ENCODE data around the gene TBCK. TPM values are rescaled to one million over a fixed set of nuclear protein-coding genes. Genes with fewer than 3 reads are reported as not detected.
"Not testable (repeated sequence)": the region's sequence is repeated elsewhere in the genome, so short reads cannot be mapped to it uniquely, and the experiment has no call there.

The TBCK gene
- total RNA-seq, 1 experiment from 2014 or later, result 9.2 TPM

- DNase-seq, result no peak
- no peak overlapping the region for H3K4me3 ChIP-seq
- no peaks in the 10 kb centered on the region for H3K9me3 ChIP-seq
- no peaks in the 10 kb centered on the region for H3K27me3 ChIP-seq
- no peaks in the 10 kb centered on the region for H3K36me3 ChIP-seq
These were observed 49.8 kb downstream of the TBCK start for GRCh38 chr4:106266201-106266600.

GRCh38 chr4:106264331-106264728, 51.7 kb downstream of the TBCK start:
- no peak for DNase-seq
- no peaks in the 10 kb centered on the region for H3K27me3 ChIP-seq
- no peaks in the 10 kb centered on the region for H3K36me3 ChIP-seq
- no peak overlapping the region for H3K4me3 ChIP-seq
- no peaks in the 10 kb centered on the region for H3K9me3 ChIP-seq

- DNase-seq, result no peak
These were observed 52.2 kb downstream of the TBCK start for GRCh38 chr4:106263594-106264330.

GRCh38 chr4:106261980-106262379, 54.0 kb downstream of the TBCK start:
- no peaks in the 10 kb centered on the region for H3K36me3 ChIP-seq
- no peaks in the 10 kb centered on the region for H3K9me3 ChIP-seq
- no peak for DNase-seq
- no peak overlapping the region for H3K4me3 ChIP-seq
- no peaks in the 10 kb centered on the region for H3K27me3 ChIP-seq

More at GRCh38 chr4:106263594-106264330, 52.2 kb downstream of the TBCK start:
- H3K27me3 ChIP-seq, result no peaks in the 10 kb centered on the region
- H3K4me3 ChIP-seq, result no peak overlapping the region
- H3K9me3 ChIP-seq, result no peaks in the 10 kb centered on the region
- H3K36me3 ChIP-seq, result no peaks in the 10 kb centered on the region

GRCh38 chr4:106258145-106259045, 57.6 kb downstream of the TBCK start:
- DNase-seq, result no peak
- Histone ChIP-seq H3K36me3 (no peaks in the 10 kb centered on the region), H3K27me3 (no peaks in the 10 kb centered on the region), H3K4me3 (no peak overlapping the region), H3K9me3 (no peaks in the 10 kb centered on the region)

- H3K9me3 ChIP-seq, result no peaks in the 10 kb centered on the region
- no peak overlapping the region for H3K4me3 ChIP-seq
- DNase-seq, result no peak
- H3K36me3 ChIP-seq, result no peaks in the 10 kb centered on the region
- H3K27me3 ChIP-seq, result no peaks in the 10 kb centered on the region
These were observed 59.8 kb downstream of the TBCK start for GRCh38 chr4:106256190-106256589.

- H3K9me3 ChIP-seq, result no peaks in the 10 kb centered on the region
- DNase-seq, result no peak
- no peaks in the 10 kb centered on the region for H3K36me3 ChIP-seq
- H3K27me3 ChIP-seq, result no peaks in the 10 kb centered on the region
- no peak overlapping the region for H3K4me3 ChIP-seq
These were observed 60.8 kb downstream of the TBCK start for GRCh38 chr4:106255195-106255594.

- Histone ChIP-seq H3K36me3 (0 out of 2 replicates have a peak, but pooled peaks cover 3% of the 10 kb centered on the region), H3K27me3 (no peaks in the 10 kb centered on the region), H3K4me3 (no peak overlapping the region), H3K9me3 (no peaks in the 10 kb centered on the region)
- no peak for DNase-seq
These were observed 62.5 kb downstream of the TBCK start for GRCh38 chr4:106253364-106254129.

GRCh38 chr4:106247600-106247999, 68.4 kb downstream of the TBCK start:
- no peak for DNase-seq
- no peak overlapping the region for H3K4me3 ChIP-seq
- H3K27me3 ChIP-seq, result no peaks in the 10 kb centered on the region
- H3K36me3 ChIP-seq, result peaks cover 3% of the 10 kb centered on the region; the same call in 1 of the 2 replicates
- H3K9me3 ChIP-seq, result no peaks in the 10 kb centered on the region

- Histone ChIP-seq H3K27me3 (no peaks in the 10 kb centered on the region), H3K4me3 (no peak overlapping the region), H3K9me3 (no peaks in the 10 kb centered on the region), H3K36me3 (peaks cover 3% of the 10 kb centered on the region; the same call in 1 of the 2 replicates)
- DNase-seq, result no peak
These were observed 69.6 kb downstream of the TBCK start for GRCh38 chr4:106246441-106246840.

- no peak for DNase-seq
These were observed 70.8 kb downstream of the TBCK start for GRCh38 chr4:106245176-106245575.

GRCh38 chr4:106240699-106241098, 75.3 kb downstream of the TBCK start:
- Histone ChIP-seq H3K4me3 (no peak overlapping the region), H3K36me3 (peaks cover under 1% of the 10 kb centered on the region; the same call in 1 of the 2 replicates), H3K9me3 (no peaks in the 10 kb centered on the region), H3K27me3 (no peaks in the 10 kb centered on the region)
- no peak for DNase-seq

More at GRCh38 chr4:106245176-106245575, 70.8 kb downstream of the TBCK start:
- H3K36me3 ChIP-seq, result peaks cover 3% of the 10 kb centered on the region; the same call in 1 of the 2 replicates
- no peaks in the 10 kb centered on the region for H3K9me3 ChIP-seq
- H3K27me3 ChIP-seq, result no peaks in the 10 kb centered on the region
- no peak overlapping the region for H3K4me3 ChIP-seq

GRCh38 chr4:106238820-106239420, 77.1 kb downstream of the TBCK start:
- DNase-seq, result no peak

GRCh38 chr4:106231931-106232330, 84.1 kb downstream of the TBCK start:
- no peak for DNase-seq
- H3K27me3 ChIP-seq, result no peaks in the 10 kb centered on the region
- no peak overlapping the region for H3K4me3 ChIP-seq

More at GRCh38 chr4:106238820-106239420, 77.1 kb downstream of the TBCK start:
- H3K36me3 ChIP-seq, result peaks cover 8% of the 10 kb centered on the region
- no peaks in the 10 kb centered on the region for H3K27me3 ChIP-seq
- no peaks in the 10 kb centered on the region for H3K9me3 ChIP-seq
- H3K4me3 ChIP-seq, result no peak overlapping the region

GRCh38 chr4:106222548-106222947, 93.5 kb downstream of the TBCK start:
- H3K27me3 ChIP-seq, result no peaks in the 10 kb centered on the region
- peaks cover 2% of the 10 kb centered on the region; the same call in 1 of the 2 replicates for H3K36me3 ChIP-seq
- H3K4me3 ChIP-seq, result no peak overlapping the region
- no peaks in the 10 kb centered on the region for H3K9me3 ChIP-seq
- no peak for DNase-seq

More at GRCh38 chr4:106231931-106232330, 84.1 kb downstream of the TBCK start:
- H3K36me3 ChIP-seq, result peaks cover 20% of the 10 kb centered on the region
- no peaks in the 10 kb centered on the region for H3K9me3 ChIP-seq

- H3K27me3 ChIP-seq, H3K9me3 ChIP-seq, H3K4me3 ChIP-seq, DNase-seq, H3K36me3 ChIP-seq: not testable (repeated sequence)
These were observed 102.7 kb downstream of the TBCK start for GRCh38 chr4:106213291-106213690.

Measured in MG63 (cell line).